HG02870 (cell line): ENCODE data around the gene THSD8.
"Not testable (repeated sequence)": the region's sequence is repeated elsewhere in the genome, so short reads cannot be mapped to it uniquely, and the experiment has no call there.

Experiments used
- ATAC-seq: cut with Tn5 transposase; IDR thresholded peaks from one replicate; pipeline ENCODE4 v1.9.1; 2021; ENCODE audit warnings: mild to moderate bottlenecking, moderate library complexity; ENCODE audit not compliant: unreplicated experiment

THSD8 gene

DNA sequence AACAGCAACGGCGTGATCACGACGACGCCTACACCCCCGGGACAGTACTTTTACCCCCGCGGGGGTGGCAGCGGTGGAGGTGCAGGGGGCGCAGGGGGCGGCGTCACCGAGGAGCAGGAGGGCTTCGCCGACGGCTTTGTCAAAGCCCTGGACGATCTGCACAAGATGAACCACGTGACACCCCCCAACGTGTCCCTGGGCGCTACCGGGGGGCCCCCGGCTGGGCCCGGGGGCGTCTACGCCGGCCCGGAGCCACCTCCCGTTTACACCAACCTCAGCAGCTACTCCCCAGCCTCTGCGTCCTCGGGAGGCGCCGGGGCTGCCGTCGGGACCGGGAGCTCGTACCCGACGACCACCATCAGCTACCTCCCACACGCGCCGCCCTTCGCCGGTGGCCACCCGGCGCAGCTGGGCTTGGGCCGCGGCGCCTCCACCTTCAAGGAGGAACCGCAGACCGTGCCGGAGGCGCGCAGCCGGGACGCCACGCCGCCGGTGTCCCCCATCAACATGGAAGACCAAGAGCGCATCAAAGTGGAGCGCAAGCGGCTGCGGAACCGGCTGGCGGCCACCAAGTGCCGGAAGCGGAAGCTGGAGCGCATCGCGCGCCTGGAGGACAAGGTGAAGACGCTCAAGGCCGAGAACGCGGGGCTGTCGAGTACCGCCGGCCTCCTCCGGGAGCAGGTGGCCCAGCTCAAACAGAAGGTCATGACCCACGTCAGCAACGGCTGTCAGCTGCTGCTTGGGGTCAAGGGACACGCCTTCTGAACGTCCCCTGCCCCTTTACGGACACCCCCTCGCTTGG is 9.6 kb upstream of the THSD8 start:
- ATAC-seq = no peak

DNA sequence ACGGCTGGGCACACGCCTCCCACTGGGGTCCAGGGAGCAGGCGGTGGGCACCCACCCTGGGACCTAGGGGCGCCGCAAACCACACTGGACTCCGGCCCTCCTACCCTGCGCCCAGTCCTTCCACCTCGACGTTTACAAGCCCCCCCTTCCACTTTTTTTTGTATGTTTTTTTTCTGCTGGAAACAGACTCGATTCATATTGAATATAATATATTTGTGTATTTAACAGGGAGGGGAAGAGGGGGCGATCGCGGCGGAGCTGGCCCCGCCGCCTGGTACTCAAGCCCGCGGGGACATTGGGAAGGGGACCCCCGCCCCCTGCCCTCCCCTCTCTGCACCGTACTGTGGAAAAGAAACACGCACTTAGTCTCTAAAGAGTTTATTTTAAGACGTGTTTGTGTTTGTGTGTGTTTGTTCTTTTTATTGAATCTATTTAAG is 9.0 kb upstream of the THSD8 start:
- ATAC-seq = no peak

DNA sequence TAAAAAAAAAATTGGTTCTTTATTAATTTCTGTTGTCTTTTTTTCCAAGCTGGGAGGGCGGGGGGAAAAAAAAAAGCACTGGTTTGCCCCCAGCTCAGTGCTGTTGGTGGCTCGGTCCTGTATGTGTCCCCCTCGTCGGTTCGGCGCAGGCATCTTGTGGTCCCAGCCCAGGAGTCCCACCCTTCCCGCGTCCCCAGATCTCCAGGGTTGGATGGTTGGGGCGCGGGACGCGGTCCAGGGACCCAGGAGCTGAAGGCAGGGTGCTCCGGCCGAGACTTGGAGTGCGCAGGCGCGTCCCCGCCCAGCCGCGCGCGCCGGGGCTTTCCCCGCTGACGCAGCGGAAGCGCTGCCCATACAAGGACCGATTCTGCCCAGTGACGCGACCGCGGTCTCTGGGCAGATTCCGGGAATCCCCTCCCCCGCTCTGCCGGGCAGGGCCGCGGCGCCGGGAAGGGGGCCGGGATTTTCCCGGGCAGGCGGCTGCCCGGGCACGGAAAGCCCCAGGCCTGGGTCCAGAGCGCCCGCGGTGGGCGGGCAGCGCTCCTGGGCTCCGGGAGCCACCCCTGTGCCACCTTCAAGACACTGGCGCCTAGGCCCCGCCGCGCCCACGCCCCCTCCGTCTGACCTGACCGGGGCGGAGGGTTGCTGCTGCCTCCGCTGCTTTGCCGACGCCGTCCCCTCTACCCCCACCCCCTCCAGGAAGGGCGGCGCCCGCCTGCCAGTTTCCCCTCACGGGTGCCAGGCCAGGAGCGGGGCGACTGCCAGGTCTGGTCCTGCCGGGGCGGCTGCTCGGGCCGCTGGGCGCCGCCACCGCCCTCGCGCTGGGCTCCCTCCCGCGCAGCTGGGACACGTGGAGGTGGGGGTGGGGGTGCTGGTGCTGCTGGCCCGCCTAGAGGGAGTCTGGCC is 8.3 kb upstream of the THSD8 start:
- peak; percentile 28 for ATAC-seq

DNA sequence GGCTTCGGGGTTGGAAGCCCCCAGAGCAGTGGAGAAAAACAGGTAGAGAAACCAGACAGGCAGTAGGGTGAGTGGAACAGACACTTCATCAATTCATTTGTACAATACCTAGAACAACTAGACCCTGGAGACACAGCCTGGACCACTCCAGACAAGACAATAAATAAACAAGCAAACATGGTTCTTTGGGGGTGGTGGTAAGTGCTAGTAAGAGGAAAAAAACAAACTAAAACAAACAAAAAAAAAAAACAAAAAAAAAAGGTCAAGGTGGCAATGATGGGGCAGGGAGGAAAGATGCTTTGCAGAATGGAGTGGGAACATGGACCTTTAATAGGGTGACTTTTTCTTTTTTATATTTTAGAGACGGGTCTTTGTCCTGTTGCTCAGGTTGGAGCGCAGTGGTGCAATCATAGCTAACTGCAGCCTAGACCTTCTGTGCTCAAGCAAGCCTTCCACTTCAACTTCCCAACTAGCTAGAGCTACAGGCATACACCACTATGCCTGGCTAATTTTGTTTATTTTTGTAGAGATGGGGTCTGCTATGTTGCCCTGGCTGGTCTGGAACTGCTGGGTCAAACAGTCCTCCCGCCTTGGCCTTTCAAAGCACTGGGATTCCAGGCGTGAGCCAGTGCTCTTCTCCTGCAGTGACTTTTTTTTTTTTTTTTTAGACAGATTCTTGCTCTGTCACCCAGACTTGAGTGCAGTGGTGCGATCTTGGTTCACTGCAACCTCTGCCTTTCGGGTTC is 7.5 kb upstream of the THSD8 start:
- no peak for ATAC-seq

DNA sequence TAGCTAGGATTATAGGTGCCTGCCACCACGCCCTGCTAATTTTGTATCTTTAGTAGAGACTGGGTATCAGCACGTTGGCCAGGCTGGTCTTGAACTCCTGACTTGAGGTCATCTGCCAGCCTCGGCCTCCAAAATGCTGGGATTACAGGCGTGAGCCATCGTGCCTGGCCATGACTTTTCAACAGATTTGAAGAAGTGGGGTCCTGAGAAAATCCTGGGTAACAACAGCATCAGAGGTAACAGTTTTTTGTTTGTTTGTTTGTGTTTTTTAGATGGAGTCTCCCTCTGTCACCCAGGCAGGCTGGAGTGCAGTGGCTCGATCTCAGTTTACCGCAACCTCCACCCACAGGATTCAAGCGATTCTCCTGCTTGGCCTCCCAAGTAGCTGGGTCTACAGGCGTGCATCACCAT is 6.9 kb upstream of the THSD8 start:
- ATAC-seq = no peak

DNA sequence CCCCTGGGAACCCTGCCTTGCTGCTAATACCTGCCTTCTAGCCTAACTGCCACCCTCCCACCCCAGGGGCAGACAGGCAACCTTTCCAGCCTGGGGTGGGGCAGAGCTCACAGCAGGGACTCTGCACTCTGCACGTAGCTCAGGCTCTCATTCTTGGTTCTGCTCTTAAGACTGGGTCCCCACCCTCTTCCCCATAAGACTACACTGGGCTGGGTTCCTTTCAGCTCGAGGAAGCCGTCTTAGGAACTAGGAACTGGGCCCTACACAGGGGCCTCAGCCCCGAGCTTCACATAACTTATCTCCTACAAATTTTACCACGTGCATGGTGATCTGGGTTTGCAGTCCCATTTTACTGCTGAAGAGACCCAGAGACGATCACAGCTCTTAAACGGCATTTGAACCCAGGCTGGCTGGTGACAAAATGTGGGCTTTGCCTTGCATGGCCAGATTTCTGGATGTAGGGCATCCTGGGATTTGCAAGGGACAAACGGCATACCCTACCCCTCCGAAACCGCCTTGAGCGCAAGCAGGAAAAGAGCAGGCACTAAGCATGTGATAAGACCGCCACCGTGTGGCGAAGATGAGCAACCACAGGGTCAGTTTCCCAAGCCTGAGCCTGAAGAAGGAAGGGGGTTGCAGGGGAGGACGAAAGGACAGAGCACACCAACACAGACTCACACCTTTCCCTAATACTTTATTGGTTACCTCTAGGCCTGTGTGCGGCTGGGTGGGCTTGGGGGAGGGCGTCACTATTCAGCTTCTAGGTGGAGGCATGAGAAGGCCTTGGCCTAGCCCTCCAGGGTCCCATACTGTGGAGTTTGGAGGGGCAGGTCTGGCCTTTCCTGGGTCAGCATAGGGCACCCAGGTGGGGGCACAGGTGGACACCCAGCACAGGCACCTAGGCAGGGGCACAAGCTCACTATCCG is 5.5 kb upstream of the THSD8 start:
- ATAC-seq = no peak

DNA sequence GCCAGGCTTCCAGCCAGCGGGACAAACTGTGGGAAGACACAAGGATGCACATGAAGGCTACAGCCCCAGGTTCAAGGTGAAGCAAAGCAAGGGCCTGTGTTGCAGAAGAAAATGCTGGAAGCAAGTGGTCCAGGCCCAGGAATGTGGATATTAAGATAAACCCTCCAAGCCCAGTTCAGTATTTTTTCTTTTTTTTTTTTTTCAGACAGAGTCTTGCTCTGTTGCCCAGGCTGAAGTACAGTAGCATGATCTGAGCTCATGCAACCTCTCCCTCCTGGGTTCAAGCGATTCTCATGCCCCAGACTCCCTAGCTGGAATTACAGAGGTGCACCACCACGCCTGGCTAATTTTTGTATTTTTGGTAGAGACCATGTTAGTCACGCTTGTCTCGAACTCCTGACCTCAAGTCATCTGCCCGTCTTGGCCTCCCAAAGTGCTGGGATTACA is 4.7 kb upstream of the THSD8 start:
- ATAC-seq = no peak

DNA sequence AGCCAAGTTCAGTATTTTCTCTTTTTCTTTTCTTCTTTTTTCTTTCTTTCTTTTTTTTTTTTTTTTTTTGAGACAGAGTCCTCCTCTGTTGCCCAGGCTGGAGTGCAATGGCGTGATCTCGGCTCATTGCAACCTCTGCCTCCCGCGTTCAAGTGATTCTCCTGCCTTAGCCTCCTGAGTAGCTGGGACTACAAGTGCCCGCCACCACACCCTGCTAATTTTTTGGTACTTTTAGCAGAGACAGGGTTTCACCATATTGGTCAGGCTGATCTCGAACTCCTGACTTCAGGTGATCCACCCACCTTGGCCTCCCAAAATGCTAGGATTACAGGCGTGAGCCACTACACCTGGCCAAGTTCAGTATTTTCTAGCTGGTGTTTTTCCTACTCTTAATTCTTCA is 4.3 kb upstream of the THSD8 start:
- ATAC-seq = not testable (repeated sequence)

DNA sequence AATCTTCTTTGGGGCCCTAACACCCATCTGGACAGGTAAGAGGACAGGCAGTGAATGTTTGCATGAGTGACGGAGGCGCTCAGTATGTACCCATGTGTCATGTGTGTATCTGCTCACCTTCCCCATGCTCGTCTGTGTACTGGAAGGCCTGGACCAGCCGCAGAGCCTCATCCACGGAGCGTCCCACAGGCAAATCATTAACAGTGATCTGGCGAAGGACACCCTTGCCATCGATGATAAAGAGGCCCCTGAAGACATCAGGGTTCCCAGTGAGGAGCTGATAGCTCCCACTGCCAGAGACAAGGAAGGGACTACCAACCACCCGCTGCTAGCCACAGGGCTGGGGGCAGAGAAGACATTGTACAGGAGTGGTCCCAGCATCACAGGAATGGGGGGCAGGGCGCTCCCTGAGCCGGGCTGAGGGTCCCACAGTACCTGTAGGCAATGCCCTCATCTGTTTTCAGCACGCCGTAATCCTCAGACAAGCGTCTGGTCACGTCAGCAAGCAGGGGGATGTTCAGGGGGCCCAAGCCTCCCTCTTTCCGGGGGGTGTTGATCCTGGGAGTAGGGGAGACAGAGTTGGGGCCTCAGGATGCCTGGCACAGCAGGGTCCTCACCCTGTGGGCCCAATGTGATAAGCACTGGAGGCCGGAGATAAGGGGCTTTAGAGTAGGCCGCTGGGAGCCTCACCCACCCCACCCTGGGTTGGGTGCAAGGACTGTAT is 2.0 kb upstream of the THSD8 start:
- no peak for ATAC-seq

DNA sequence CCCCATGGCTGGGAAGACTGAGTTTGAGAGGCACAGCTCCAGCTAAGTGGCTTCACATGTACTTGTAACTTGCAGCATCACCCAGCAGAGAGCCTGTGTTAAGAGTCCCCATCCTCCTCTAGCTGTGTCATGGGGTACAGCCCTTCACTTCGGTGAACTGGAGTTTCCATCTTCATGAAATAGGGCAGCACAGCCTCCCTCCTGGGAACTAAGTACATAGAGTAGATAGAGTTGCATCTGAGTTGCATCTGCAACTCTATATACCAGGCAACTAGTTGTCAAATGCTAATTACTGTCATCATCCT is 1.5 kb upstream of the THSD8 start:
- no peak for ATAC-seq

DNA sequence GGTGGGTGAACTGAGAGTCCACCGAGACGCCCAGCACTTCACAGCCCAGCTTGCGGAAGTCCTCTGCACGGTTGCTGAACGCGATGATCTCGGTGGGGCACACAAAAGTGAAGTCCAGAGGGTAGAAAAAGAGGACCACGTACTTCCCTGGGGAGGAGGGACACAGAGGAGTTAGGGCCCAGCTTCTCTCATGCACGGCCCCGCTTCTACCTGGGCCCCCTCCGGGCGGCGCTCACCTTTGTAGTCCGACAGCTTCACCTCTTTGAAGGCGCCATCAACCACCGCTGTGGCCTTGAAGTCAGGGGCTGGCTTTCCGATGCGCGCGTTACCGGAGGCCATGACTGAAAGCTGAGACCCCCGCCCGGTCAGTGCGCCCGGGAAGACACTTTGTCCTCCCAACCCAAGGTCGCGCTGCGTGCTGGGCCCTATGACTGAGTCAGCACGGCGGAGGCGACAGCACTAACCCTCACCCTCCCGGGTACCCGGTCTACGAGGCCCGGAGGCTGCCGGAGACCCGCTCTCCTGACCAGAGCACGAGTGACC is 875 bp upstream of the THSD8 start:
- no peak for ATAC-seq

DNA sequence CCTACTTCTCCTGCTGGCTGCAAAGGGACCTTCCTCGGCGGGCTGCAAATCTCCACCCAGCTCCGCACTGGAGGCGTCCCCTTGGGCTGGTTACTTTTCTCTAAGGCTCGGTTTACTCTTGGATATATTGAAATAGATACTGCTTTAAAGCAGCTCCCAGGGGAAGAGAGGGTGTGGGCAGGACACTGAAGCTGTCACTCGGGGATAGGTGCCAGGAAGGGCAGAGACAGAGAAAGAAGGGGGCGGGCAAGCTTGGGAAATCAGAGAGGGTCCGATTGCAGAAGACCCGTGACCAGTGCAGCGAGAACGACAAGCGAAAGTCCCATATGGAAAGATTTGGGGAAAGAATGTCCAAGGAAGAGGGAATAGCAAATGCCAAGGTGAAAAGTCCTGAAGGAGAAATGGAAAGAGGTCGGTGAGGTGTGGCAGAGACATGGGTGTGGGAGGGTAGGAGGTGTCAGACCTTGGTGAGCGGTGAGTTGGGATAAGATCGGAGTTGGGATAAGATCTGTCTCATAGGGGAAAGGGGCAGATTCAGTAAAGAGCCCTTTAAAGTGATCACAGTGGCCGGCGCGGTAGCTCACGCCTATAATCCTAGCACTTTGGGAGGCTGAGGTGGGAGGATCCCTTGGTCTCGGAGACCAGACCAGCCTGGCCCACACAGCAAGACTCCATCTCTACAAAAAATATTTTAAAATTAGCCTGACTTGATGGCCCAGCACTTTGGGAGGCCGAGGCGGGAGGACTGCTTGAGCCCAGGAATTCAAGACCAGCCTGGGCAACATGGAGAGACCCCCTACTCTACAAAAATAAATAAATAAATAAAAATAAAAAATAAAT is 618 bp downstream of the THSD8 start:
- no peak for ATAC-seq

DNA sequence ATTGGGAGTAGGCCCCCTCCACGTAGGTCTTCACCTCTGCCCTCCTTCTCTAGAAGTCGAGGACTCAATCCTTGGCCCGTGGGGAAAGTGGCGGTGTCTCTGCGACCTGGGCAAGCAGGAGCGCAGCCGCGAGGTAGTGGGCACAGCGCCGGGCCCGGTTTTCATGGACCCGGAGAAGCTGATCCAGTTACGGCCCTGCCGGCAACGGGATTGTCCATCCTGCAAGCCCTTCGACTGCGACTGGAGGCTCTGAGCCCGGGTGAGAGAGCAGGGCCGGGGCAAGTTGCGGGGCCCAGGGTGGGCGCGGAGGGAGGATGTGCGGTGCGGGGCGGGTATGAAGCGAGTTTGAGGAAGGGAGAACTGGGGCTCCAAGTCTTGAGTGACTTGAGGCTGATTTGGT is 2.2 kb downstream of the THSD8 start:
- ATAC-seq = no peak

DNA sequence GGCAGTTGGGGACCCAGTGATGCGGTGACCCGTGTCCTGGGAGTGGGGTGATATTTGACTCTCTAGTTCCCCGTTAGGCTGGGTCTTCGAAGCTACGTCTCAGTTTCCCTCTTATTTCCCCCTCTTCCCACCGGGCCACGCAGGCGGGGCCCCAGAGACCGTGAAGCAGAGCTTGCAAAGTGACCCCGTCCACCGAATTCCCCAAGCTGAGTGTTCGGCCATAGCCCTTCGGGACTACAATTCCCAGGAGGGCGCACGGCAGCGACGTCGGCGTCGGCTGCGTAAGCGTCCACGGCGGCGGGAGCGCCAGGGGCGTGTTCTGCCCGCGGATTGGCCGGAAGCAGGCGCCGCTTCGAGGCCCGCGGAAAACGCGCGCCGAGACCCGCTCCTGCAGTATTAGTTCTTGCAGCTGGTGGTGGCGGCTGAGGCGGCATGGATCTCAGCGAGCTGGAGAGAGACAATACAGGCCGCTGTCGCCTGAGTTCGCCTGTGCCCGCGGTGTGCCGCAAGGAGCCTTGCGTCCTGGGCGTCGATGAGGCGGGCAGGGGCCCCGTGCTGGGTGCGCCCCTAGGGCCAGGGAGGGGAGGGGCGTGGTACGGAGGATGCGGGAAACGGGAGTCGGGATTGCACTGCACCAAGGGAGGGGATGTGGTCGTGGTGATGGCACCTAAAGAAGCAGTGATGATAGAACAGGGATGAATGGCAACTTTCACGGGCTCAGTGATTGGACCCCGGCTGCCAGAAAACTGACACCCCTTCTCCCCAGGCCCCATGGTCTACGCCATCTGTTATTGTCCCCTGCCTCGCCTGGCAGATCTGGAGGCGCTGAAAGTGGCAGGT is 4.6 kb downstream of the THSD8 start, which contains the start of gene RNASEH2A:
RNASEH2A (plus strand) TSS at position 343 of the 840 bp plus-strand sequence; CDS start at position 433, 90 bp downstream.
- ATAC-seq = peak; percentile 86

DNA sequence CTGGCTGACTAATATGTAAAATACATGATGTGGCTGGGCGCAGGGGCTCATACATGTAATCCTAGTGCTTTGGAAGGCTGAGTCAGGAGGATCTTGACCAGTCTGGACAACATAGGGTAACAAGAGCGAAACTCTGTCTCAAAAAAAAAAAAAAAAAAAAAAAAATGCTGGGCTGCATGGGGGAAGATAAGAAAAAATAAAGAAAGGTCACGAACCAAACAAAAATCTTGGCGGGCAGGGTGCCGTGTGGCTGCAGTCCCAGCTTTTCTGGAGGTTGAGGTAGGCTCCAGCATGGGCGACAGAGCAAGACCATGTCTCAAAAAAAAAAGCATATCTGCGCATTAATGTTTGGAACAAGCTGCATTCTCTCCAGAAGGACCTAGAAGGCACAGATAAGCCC is 13.2 kb downstream of the THSD8 start:
- no peak for ATAC-seq

DNA sequence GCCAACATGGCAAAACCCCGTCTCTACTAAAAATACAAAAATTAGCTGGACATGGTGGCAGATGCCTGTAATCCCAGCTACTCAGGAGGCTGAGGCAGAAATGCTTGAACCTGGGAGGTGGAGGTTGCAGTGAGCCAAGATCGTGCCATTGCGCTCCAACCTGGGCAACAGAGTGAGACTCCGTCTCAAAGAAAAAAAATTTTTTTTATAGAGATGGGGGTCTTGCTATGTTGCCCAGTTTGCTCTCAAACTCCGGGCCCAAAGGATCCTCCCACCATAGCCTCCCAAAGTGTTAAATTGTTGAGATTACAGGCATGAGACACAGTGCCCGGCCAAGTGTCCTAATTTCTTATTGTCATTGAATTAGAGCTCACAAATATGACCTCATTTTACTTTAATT is 15.3 kb downstream of the THSD8 start:
- ATAC-seq = not testable (repeated sequence)

DNA sequence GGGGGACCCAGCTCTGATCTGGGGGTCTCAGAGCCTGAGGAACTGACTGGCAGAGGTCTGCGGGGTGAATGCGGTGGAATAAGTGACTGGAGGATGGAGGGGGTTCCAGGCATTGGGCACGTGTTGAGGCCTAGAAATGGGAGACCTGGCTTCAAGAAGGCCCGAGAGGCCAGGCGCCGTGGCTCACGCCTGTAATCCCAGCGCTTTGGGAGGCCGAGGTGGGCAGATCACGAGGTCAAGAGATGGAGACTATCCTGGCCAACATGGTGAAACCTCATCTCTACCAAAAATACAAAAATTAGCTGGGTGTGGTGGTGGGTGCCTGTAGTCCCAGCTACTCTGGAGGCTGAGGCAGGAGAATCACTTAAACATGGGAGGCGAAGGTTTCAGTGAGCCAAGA is 15.9 kb downstream of the THSD8 start:
- not testable (repeated sequence) for ATAC-seq
